Liver (tissue), 9 donors: ENCODE results near the gene RASGRP4. TPM values are rescaled to one million over a fixed set of nuclear protein-coding genes. Genes with fewer than 3 reads are reported as not detected.

ENCODE experiments used
- DNase-seq: peaks from one replicate; pipeline ENCODE4 v3.0.0-alpha.2; 2017; ENCODE audit warnings: low spot score
- H3K27ac ChIP-seq, 2 donors: one replicate each; pipeline ENCODE4 v1.7.0; 2013; ENCODE audit warnings: inconsistent platforms in 2 of 2, low read length in 2 of 2, control low read depth in 1 of 2, low read depth in 1 of 2, mild to moderate bottlenecking in 1 of 2
- H3K27me3 ChIP-seq, 4 donors: one replicate each; pipeline versions ENCODE4 v1.6.1 to v1.7.0; 2013; ENCODE audit warnings: low read length in 3 of 4, inconsistent platforms in 1 of 4, mild to moderate bottlenecking in 1 of 4, moderate library complexity in 1 of 4; ENCODE audit not compliant: control insufficient read depth in 4 of 4, insufficient read depth in 4 of 4
- H3K36me3 ChIP-seq, 4 donors: one replicate each; pipeline versions ENCODE4 v1.6.1 to v1.7.0; 2013; ENCODE audit warnings: low read length in 3 of 4, mild to moderate bottlenecking in 3 of 4, low read depth in 1 of 4, moderate library complexity in 1 of 4; ENCODE audit not compliant: control insufficient read depth in 4 of 4, insufficient read depth in 3 of 4
- H3K4me1 ChIP-seq, 4 donors: one replicate each; pipeline versions ENCODE4 v1.6.1 to v1.7.0; 2013; ENCODE audit warnings: low read length in 3 of 4, mild to moderate bottlenecking in 3 of 4, moderate library complexity in 1 of 4; ENCODE audit not compliant: control insufficient read depth in 4 of 4, insufficient read depth in 4 of 4
- H3K4me3 ChIP-seq, 3 donors: one replicate each; pipeline versions ENCODE4 v1.6.1 to v1.7.0; 2013; ENCODE audit warnings: low read length in 3 of 3, control low read depth in 1 of 3, low read depth in 1 of 3, mild to moderate bottlenecking in 1 of 3
- H3K9ac ChIP-seq, 2 donors: one replicate each; pipeline ENCODE4 v1.7.0; 2013; ENCODE audit warnings: low read length in 2 of 2, mild to moderate bottlenecking in 2 of 2, moderate library complexity in 2 of 2, control low read depth in 1 of 2, low read depth in 1 of 2
- H3K9me3 ChIP-seq, 4 donors: one replicate each; pipeline versions ENCODE4 v1.6.1 to v1.7.0; 2013; ENCODE audit warnings: low read length in 3 of 4; ENCODE audit not compliant: control insufficient read depth in 4 of 4
- CTCF ChIP-seq: fragments of 150-350 bp; IDR thresholded peaks from 2 replicates; pipeline ENCODE4 v1.5.1; 2017; ENCODE audit warnings: improper control_type of control experiment, low read depth, low read length; ENCODE audit not compliant: missing input control
- EGR1 ChIP-seq, 2 donors: IDR thresholded peaks; 2 replicates each; pipeline ENCODE4 v1.6.1; 2016 to 2018; ENCODE audit warnings: antibody characterized with exemption in 2 of 2, low read depth in 2 of 2
- FOXA1 ChIP-seq: IDR thresholded peaks from 2 replicates; pipeline ENCODE4 v1.6.1; 2016; ENCODE audit warnings: antibody characterized with exemption
- GABPA ChIP-seq, 2 donors: IDR thresholded peaks in 1 of 2; conservative IDR thresholded peaks in 1 of 2; 2 replicates each; pipeline ENCODE4 v1.6.1; 2016; ENCODE audit warnings: antibody characterized with exemption in 2 of 2, mild to moderate bottlenecking in 1 of 2, moderate library complexity in 1 of 2
- HNF4A ChIP-seq, 2 donors: conservative IDR thresholded peaks; 2 replicates each; pipeline ENCODE4 v1.6.1; 2016; ENCODE audit warnings: antibody characterized with exemption in 2 of 2, mild to moderate bottlenecking in 2 of 2
- JUND ChIP-seq, 2 donors: IDR thresholded peaks; 2 replicates each; pipeline ENCODE4 v1.6.1; 2016; ENCODE audit warnings: antibody characterized with exemption in 2 of 2
- MAX ChIP-seq: IDR thresholded peaks from 2 replicates; pipeline ENCODE4 v1.6.1; 2016; ENCODE audit warnings: antibody characterized with exemption
- NR2F2 ChIP-seq: IDR thresholded peaks from 2 replicates; pipeline ENCODE4 v1.6.1; 2016; ENCODE audit warnings: antibody characterized with exemption
- REST ChIP-seq: IDR thresholded peaks from 2 replicates; pipeline ENCODE4 v1.6.1; 2016; ENCODE audit warnings: antibody characterized with exemption, mild to moderate bottlenecking
- SP1 ChIP-seq: IDR thresholded peaks from 2 replicates; pipeline ENCODE4 v1.6.1; 2018; ENCODE audit warnings: antibody characterized with exemption, mild to moderate bottlenecking
- TAF1 ChIP-seq: conservative IDR thresholded peaks from 2 replicates; pipeline ENCODE4 v1.6.1; 2016; ENCODE audit warnings: antibody characterized with exemption, mild to moderate bottlenecking
- ZBTB33 ChIP-seq: IDR thresholded peaks from 2 replicates; pipeline ENCODE4 v1.6.1; 2016; ENCODE audit warnings: antibody characterized with exemption
- WGBS: extraction: QIAGEN DNeasy Blood & Tissue Kit; methylation state at CpG from one replicate; pipeline ENCODE4 v1.1.7; 2013; 5-methylcytosine and 5-hydroxymethylcytosine counted together
- polyA plus RNA-seq, 2 donors: library from polyadenylated mRNA; stranded (reverse) in 1 of 2; unstranded in 1 of 2; fragments of 200-250 nt in 1 of 2; fragments of >200 nt in 1 of 2; fragmentation: Nextera tagmentation in 1 of 2; extraction: Ambion mirVana in 1 of 2; gene quantifications; one replicate each; pipeline versions ENCODE4 v1.2.1 to v1.2.3, GENCODE V29; 2013 to 2015
- total RNA-seq, 2 donors: library from RNA; depleted of rRNA; stranded (reverse); fragments of >200 nt; gene quantifications; one replicate each; pipeline ENCODE4 v1.2.3, GENCODE V29; 2014
- donor health status: healthy.
- donor health status: healthy.
- donor health status: healthy.
- donor health status: healthy.
- donor health status: healthy.

The RASGRP4 gene
- total and polyA plus RNA-seq, 4 donors, result 0.60 to 2.4 (median 1.6) TPM

DNA sequence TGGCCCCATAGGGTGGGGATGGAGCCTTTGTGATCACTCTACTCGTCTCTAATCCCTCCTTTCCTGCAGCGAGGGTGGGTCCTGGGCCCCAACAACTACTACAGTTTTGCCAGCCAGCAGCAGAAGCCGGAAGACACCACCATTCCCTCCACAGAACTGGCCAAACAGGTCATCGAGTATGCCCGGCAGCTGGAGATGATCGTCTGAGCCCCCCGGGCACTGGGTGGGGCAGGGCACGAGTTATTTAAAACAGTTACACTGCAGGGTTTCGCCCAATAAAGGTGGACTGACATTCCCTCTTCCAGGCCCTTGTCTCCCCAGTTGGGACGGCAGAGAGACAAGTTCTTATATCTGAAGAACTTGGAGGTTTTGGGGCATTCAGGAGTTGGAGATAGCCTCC lies 42.8 kb downstream of the RASGRP4 start:
- H3K36me3 ChIP-seq, result peaks cover 9 to 49% (median 31%) of the 10 kb centered on the region in 4 donors
- 95% methylated on average over 10 of the region's 10 CpGs for WGBS

More for the DNA sequence above, 42.8 kb downstream of the RASGRP4 start:
- Histone ChIP-seq H3K27ac (no peak overlapping the region), H3K27me3 (no peaks in the 10 kb centered on the region), H3K4me1 (peaks cover 5 to 21% (median 14%) of the 10 kb centered on the region in 4 donors), H3K9ac (no peak overlapping the region), H3K9me3 (no peaks in the 10 kb centered on the region), H3K4me3 (no peak overlapping the region)
- TF ChIP-seq JUND (IDR thresholded peaks at IDR 0.05) (no peak), ZBTB33 (no peak), EGR1 (IDR thresholded peaks at IDR 0.05; ENCODE audit: low read depth in 2 of 2) (no peak), MAX (no peak), REST (no peak), TAF1 (no peak), NR2F2 (no peak), CTCF (no peak), FOXA1 (no peak), HNF4A (conservative IDR thresholded peaks at IDR 0.05) (no peak), SP1 (no peak), GABPA (IDR thresholded peaks at IDR 0.05 in 1 of 2, conservative IDR thresholded peaks at IDR 0.05 in 1 of 2) (no peak)
- no peak for DNase-seq
